MM.1S (cell line): Measurements from ENCODE around the gene KCNH8.

Source experiments
- DNase-seq: peaks from one replicate; pipeline ENCODE4 v3.0.0-alpha.2; 2015
- H2AFZ ChIP-seq: fragments of 300-600 bp; sonication (generic); 2 replicates; pipeline ENCODE4 v1.6.0; 2016; ENCODE audit warnings: antibody characterized with exemption, low read length
- H3F3A ChIP-seq: fragments of 300-600 bp; sonication (generic); 2 replicates; pipeline ENCODE4 v1.6.1; 2016; ENCODE audit warnings: mild to moderate bottlenecking, antibody characterized with exemption, low read length, moderate library complexity, mixed read lengths; ENCODE audit not compliant: insufficient read depth
- H3K27ac ChIP-seq: fragments of 300-600 bp; sonication (generic); 2 replicates; pipeline ENCODE4 v1.5.1; 2016; ENCODE audit warnings: mild to moderate bottlenecking, low read length
- H3K27me3 ChIP-seq: fragments of 300-600 bp; sonication (generic); replicated peaks from 2 replicates; pipeline ENCODE4 v1.6.0; 2016; ENCODE audit warnings: low read length; ENCODE audit not compliant: insufficient read depth
- H3K36me3 ChIP-seq: fragments of 300-600 bp; sonication (generic); replicated peaks from 2 replicates; pipeline ENCODE4 v1.6.1; 2016; ENCODE audit warnings: mild to moderate bottlenecking, low read length, mixed read lengths; ENCODE audit not compliant: insufficient read depth
- H3K4me1 ChIP-seq: fragments of 300-600 bp; sonication (generic); 2 replicates; pipeline ENCODE4 v1.6.1; 2016; ENCODE audit warnings: low read length, mixed read lengths
- H3K4me2 ChIP-seq: fragments of 300-600 bp; sonication (generic); 2 replicates; pipeline ENCODE4 v1.6.0; 2016; ENCODE audit warnings: low read depth, low read length
- H3K4me3 ChIP-seq: fragments of 300-600 bp; sonication (generic); 2 replicates; pipeline ENCODE4 v1.5.1; 2016; ENCODE audit warnings: low read length, mixed read lengths
- H3K79me2 ChIP-seq: fragments of 300-600 bp; sonication (generic); 2 replicates; pipeline ENCODE4 v1.6.1; 2016; ENCODE audit warnings: mixed run types, low read length, mixed read lengths
- H3K9ac ChIP-seq: fragments of 300-600 bp; sonication (generic); 2 replicates; pipeline ENCODE4 v1.6.1; 2016; ENCODE audit warnings: low read length, mixed read lengths
- H3K9me2 ChIP-seq: fragments of 300-600 bp; sonication (generic); replicated peaks from 2 replicates; pipeline ENCODE4 v1.6.1; 2016; ENCODE audit warnings: mild to moderate bottlenecking, low read length, mixed read lengths; ENCODE audit not compliant: insufficient read depth
- H3K9me3 ChIP-seq: fragments of 300-600 bp; sonication (generic); replicated peaks from 2 replicates; pipeline ENCODE4 v1.6.1; 2016; ENCODE audit warnings: mild to moderate bottlenecking, low read length, mixed read lengths; ENCODE audit not compliant: insufficient read depth
- H4K20me1 ChIP-seq: fragments of 300-600 bp; sonication (generic); 2 replicates; pipeline ENCODE4 v1.6.1; 2016; ENCODE audit warnings: mild to moderate bottlenecking, low read length, moderate library complexity, mixed read lengths; ENCODE audit not compliant: insufficient read depth
- CTCF ChIP-seq: fragments of 300-600 bp; sonication (generic); IDR thresholded peaks from 2 replicates; pipeline ENCODE4 v1.5.1; 2016; ENCODE audit warnings: antibody characterized with exemption, low read length, mixed read lengths
- EZH2 ChIP-seq: fragments of 300-600 bp; sonication (generic); optimal IDR thresholded peaks from 2 replicates; pipeline ENCODE3; 2017; ENCODE audit warnings: low read depth, mild to moderate bottlenecking, antibody characterized with exemption, low read length, mixed read lengths
- EZH2phosphoT487 ChIP-seq: fragments of 300-600 bp; sonication (generic); IDR thresholded peaks from 2 replicates; pipeline ENCODE4 v1.6.1; 2018; ENCODE audit warnings: antibody characterized with exemption, low read length

The KCNH8 gene

GRCh38 chr3:19439944-19440343 lies 291.6 kb downstream of the KCNH8 start:
- Histone ChIP-seq H4K20me1 (no peaks in the 10 kb centered on the region), H3K9ac (no peak overlapping the region), H3K4me3 (no peak overlapping the region), H3K27ac (no peak overlapping the region), H3K4me1 (no peaks in the 10 kb centered on the region), H3K27me3 (no peaks in the 10 kb centered on the region), H2AFZ (no peak overlapping the region), H3F3A (no peaks in the 10 kb centered on the region), H3K36me3 (no peaks in the 10 kb centered on the region), H3K9me3 (no peaks in the 10 kb centered on the region), H3K9me2 (no peaks in the 10 kb centered on the region), H3K4me2 (no peak overlapping the region), H3K79me2 (no peaks in the 10 kb centered on the region)
- DNase-seq, result no peak
- TF ChIP-seq CTCF, result no peak
- TF ChIP-seq EZH2, result no peak
- no peak for TF ChIP-seq EZH2phosphoT487

GRCh38 chr3:19446138-19446537 lies 297.8 kb downstream of the KCNH8 start:
- H3K27ac ChIP-seq, result no peak overlapping the region
- no peaks in the 10 kb centered on the region for H3K79me2 ChIP-seq
- no peaks in the 10 kb centered on the region for H3K27me3 ChIP-seq
- H3F3A ChIP-seq, result no peaks in the 10 kb centered on the region
- no peak overlapping the region for H3K9ac ChIP-seq
- no peak for DNase-seq
- H3K4me3 ChIP-seq, result no peak overlapping the region
- no peaks in the 10 kb centered on the region for H4K20me1 ChIP-seq
- H3K4me2 ChIP-seq, result peak overlapping the region; percentile 27; the same call in 1 of the 2 replicates
- 0 out of 2 replicates have a peak, but pooled peaks cover 12% of the 10 kb centered on the region for H3K4me1 ChIP-seq
- no peaks in the 10 kb centered on the region for H3K9me2 ChIP-seq
- H2AFZ ChIP-seq, result peak overlapping the region; percentile 17; the same call in 1 of the 2 replicates
- TF ChIP-seq EZH2phosphoT487, result no peak
- no peak for TF ChIP-seq EZH2
- no peak for TF ChIP-seq CTCF
- no peaks in the 10 kb centered on the region for H3K9me3 ChIP-seq
- H3K36me3 ChIP-seq, result no peaks in the 10 kb centered on the region

- H2AFZ ChIP-seq, result peak overlapping the region; percentile 17; the same call in 1 of the 2 replicates
Observed at GRCh38 chr3:19446687-19447086, 298.4 kb downstream of the KCNH8 start.

More at GRCh38 chr3:19446687-19447086, 298.4 kb downstream of the KCNH8 start:
- Histone ChIP-seq H3K9me3 (no peaks in the 10 kb centered on the region), H3K4me2 (peak overlapping the region; percentile 27), H3K27ac (no peak overlapping the region), H4K20me1 (no peaks in the 10 kb centered on the region), H3F3A (no peaks in the 10 kb centered on the region), H3K9ac (no peak overlapping the region), H3K4me1 (0 out of 2 replicates have a peak, but pooled peaks cover 12% of the 10 kb centered on the region), H3K4me3 (no peak overlapping the region), H3K79me2 (no peaks in the 10 kb centered on the region), H3K27me3 (no peaks in the 10 kb centered on the region), H3K9me2 (no peaks in the 10 kb centered on the region), H3K36me3 (no peaks in the 10 kb centered on the region)
- DNase-seq, result peak; percentile 34
- TF ChIP-seq CTCF (no peak), EZH2 (no peak), EZH2phosphoT487 (no peak)
